Measurements from ENCODE around the gene HSPA12B. TPM values are rescaled to one million over a fixed set of nuclear protein-coding genes. Genes with fewer than 3 reads are reported as not detected.

Gene HSPA12B
- total and polyA plus RNA-seq, 2 of the 13 experiments (the other 11 are each of a cell fraction or from before 2014, with no cell fraction given), result 0.01 TPM; not detected in 1

DNA sequence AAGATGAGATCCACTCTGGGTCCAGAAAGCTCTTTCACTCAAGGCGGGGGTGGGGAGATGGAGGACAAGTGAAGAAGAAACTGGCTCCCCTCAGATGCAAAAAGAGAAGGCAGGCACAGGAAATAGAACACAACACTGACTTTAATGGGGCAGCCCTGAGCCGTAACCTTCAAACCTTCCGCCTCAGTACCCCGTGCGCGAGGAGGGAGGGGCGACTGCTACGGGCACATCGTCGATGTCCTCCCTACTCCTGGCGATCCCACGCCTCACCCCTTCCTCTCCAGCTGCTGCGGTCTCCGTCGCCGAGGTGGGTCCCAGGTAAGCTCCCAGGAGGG, 44.9 kb downstream of the HSPA12B start (continued):
- TF ChIP-seq, protein P1, sequence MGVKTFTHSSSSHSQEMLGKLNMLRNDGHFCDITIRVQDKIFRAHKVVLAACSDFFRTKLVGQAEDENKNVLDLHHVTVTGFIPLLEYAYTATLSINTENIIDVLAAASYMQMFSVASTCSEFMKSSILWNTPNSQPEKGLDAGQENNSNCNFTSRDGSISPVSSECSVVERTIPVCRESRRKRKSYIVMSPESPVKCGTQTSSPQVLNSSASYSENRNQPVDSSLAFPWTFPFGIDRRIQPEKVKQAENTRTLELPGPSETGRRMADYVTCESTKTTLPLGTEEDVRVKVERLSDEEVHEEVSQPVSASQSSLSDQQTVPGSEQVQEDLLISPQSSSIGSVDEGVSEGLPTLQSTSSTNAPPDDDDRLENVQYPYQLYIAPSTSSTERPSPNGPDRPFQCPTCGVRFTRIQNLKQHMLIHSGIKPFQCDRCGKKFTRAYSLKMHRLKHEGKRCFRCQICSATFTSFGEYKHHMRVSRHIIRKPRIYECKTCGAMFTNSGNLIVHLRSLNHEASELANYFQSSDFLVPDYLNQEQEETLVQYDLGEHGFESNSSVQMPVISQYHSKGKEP (CRISPR knock-in tag; IDR thresholded peaks at IDR 0.05), result no peak
- TF ChIP-seq CENPBD1 (CRISPR knock-in tag; IDR thresholded peaks at IDR 0.05; ENCODE audit: borderline replicate concordance, low read depth), result no peak
- TF ChIP-seq PAF1 (CRISPR knock-in tag; IDR thresholded peaks at IDR 0.05), result no peak
- no peak for TF ChIP-seq ZNF205 (CRISPR knock-in tag; IDR thresholded peaks at IDR 0.05)
- no peak for TF ChIP-seq NR2C2 (CRISPR knock-in tag; IDR thresholded peaks at IDR 0.05; ENCODE audit: borderline replicate concordance)
- TF ChIP-seq NCOR1 (IDR thresholded peaks at IDR 0.05; ENCODE audit: borderline replicate concordance, low read length), result no peak
- TF ChIP-seq ZNF441 (CRISPR knock-in tag; IDR thresholded peaks at IDR 0.05; ENCODE audit: borderline replicate concordance), result 0 out of 2 replicates have a peak, but pooled peaks have one; percentile 1
- no peak for TF ChIP-seq MED1 (CRISPR knock-in tag; IDR thresholded peaks at IDR 0.05)
- no peak for TF ChIP-seq HMG20B (CRISPR knock-in tag; conservative IDR thresholded peaks at IDR 0.05)
- TF ChIP-seq MZF1 (CRISPR knock-in tag; IDR thresholded peaks at IDR 0.05; ENCODE audit: borderline replicate concordance), result 0 out of 2 replicates have a peak, but pooled peaks have one; percentile 49
- 0 out of 2 replicates have a peak, but pooled peaks have one; percentile 47 for TF ChIP-seq ZNF724P (CRISPR knock-in tag; IDR thresholded peaks at IDR 0.05; ENCODE audit: borderline replicate concordance)
- TF ChIP-seq ZNF510 (CRISPR knock-in tag; IDR thresholded peaks at IDR 0.05; ENCODE audit: low read depth), result no peak

Data from HepG2 (cell line).